GM10266 (cell line): ENCODE data around the gene AGFG1.

ENCODE experiments used
- DNase-seq: peaks from one replicate; pipeline ENCODE4 v3.0.0; 2012; ENCODE audit errors: extremely low spot score
- CTCF ChIP-seq: IDR thresholded peaks from 2 replicates; pipeline ENCODE4 v1.5.1; 2012; ENCODE audit warnings: mild to moderate bottlenecking, low read depth; ENCODE audit not compliant: control insufficient read depth, insufficient read depth; ENCODE audit errors: missing control alignments

Gene AGFG1

GRCh38 chr2:227439214-227439613 lies 32.7 kb upstream of the AGFG1 start:
- DNase-seq, result no peak
- TF ChIP-seq CTCF, result no peak

GRCh38 chr2:227442639-227443038 lies 29.3 kb upstream of the AGFG1 start:
- DNase-seq, result no peak
- no peak for TF ChIP-seq CTCF

GRCh38 chr2:227443889-227444568 lies 27.9 kb upstream of the AGFG1 start:
- DNase-seq, result no peak
- TF ChIP-seq CTCF, result no peak

- no peak for DNase-seq
- TF ChIP-seq CTCF, result no peak
Observed at GRCh38 chr2:227447606-227448005, 24.4 kb upstream of the AGFG1 start.

- DNase-seq, result no peak
- TF ChIP-seq CTCF, result no peak
Observed at GRCh38 chr2:227450311-227450841, 21.6 kb upstream of the AGFG1 start.

- TF ChIP-seq CTCF, result no peak
- no peak for DNase-seq
Observed at GRCh38 chr2:227450926-227451654, 20.9 kb upstream of the AGFG1 start.

- no peak for DNase-seq
- no peak for TF ChIP-seq CTCF
Observed at GRCh38 chr2:227451655-227451992, 20.3 kb upstream of the AGFG1 start.
